ENCODE measurements around the gene P2RX1.

- TF ChIP-seq CTCF (IDR thresholded peaks at IDR 0.05) (no peak), POLR2A (IDR thresholded peaks at IDR 0.05) (no peak)
Measured at GRCh38 chr17:3852561-3852960, 63.7 kb downstream of the P2RX1 start.

Measured in uterus (tissue), 2 donors.